ENCODE results near the gene NEDD4. TPM values are rescaled to one million over a fixed set of nuclear protein-coding genes. Genes with fewer than 3 reads are reported as not detected.
"Not testable (repeated sequence)": the region's sequence is repeated elsewhere in the genome, so short reads cannot be mapped to it uniquely, and the experiment has no call there.

The NEDD4 gene
- total and polyA plus RNA-seq, 2 of the 4 experiments (the other 2 are of a cell fraction) = 27.4 to 80.7 TPM

GRCh38 chr15:55846116-55846707, 147.2 kb downstream of the NEDD4 start:
- no peak overlapping the region for H2BK20ac ChIP-seq (ENCODE audit: low read depth, low read length)
- no peak overlapping the region for H2BK15ac ChIP-seq (ENCODE audit: low read depth, low read length)
- H3K23ac ChIP-seq (ENCODE audit: low read depth, low read length) = no peak overlapping the region
- H2BK5ac ChIP-seq (ENCODE audit: low read depth, low read length, poor library complexity, severe bottlenecking) = no peak overlapping the region
- no peak overlapping the region for H3K56ac ChIP-seq (ENCODE audit: extremely low read depth, insufficient read depth, low read length)
- ChIA-PET POLR2A (ENCODE audit: unreplicated experiment) (interaction anchor here (0.5 kb wide), 1 partner anchor 30 kb away, joined by 3 read pairs; no protein-coding TSS in a partner anchor), CTCF (interaction anchor here (0.6 to 1.5 kb wide), 6 partner anchors 9 to 407 kb away, joined by 3 to 5 read pairs (median 4); no protein-coding TSS in a partner anchor)
- no peak overlapping the region for H2BK120ac ChIP-seq (ENCODE audit: low read depth, low read length)
- H3K27ac ChIP-seq (ENCODE audit: insufficient read depth, low read length) = no peak overlapping the region
- no peak overlapping the region for H3K9ac ChIP-seq (ENCODE audit: low read depth, low read length)
- ATAC-seq (ENCODE audit: low read depth) (peak; percentile 97), DNase-seq (peak; percentile 88)
- no peak overlapping the region for H4K8ac ChIP-seq (ENCODE audit: low read depth in 2 of 2, low read length in 2 of 2)
- H2AK5ac ChIP-seq (ENCODE audit: low read depth, low read length) = no peak overlapping the region
- no peaks in the 10 kb centered on the region for H3K4me1 ChIP-seq (ENCODE audit: control insufficient read depth, insufficient read depth, low read length)
- H3K9me1 ChIP-seq (ENCODE audit: insufficient read depth, low read length) = no peaks in the 10 kb centered on the region
- H3K27me3 ChIP-seq (ENCODE audit: control insufficient read depth, insufficient read depth, low read length) = no peaks in the 10 kb centered on the region
- no peaks in the 10 kb centered on the region for H3K9me3 ChIP-seq (ENCODE audit: control insufficient read depth, insufficient read depth, low read length)
- no peak overlapping the region for H3K4me2 ChIP-seq (ENCODE audit: low read depth, low read length)
- WGBS, 2 experiments (ENCODE audit: extremely low coverage in 2 of 2, insufficient read length in 1 of 2) = 0% methylated on average over 1 of the region's 5 CpGs; no CpG with 5 or more reads in 1 of the 2 experiments
- H3K18ac ChIP-seq (ENCODE audit: low read depth, low read length) = no peak overlapping the region
- peaks cover 0 to 5% of the 10 kb centered on the region in 2 experiments; a peak in 1 of 4 replicates for H3K79me1 ChIP-seq (ENCODE audit: low read depth in 1 of 2, low read length in 2 of 2)
- no peak overlapping the region for H4K91ac ChIP-seq (ENCODE audit: insufficient read depth, low read depth, low read length)
- no peaks in the 10 kb centered on the region for H4K20me1 ChIP-seq (ENCODE audit: insufficient read depth, low read length)
- BruUV-seq (replicated peaks) = no TSS peak
- TF ChIP-seq BHLHE40 (IDR thresholded peaks at IDR 0.05; ENCODE audit: low read depth, low read length) (0 out of 2 replicates have a peak, but pooled peaks have one; percentile 12), CTCF (conservative IDR thresholded peaks at IDR 0.05; ENCODE audit: low read depth, low read length) (peak; percentile 87), RAD21 (IDR thresholded peaks at IDR 0.05; ENCODE audit: low read length) (peak; percentile 68), FOS (IDR thresholded peaks at IDR 0.05; ENCODE audit: low read depth, low read length) (no peak), SMC3 (IDR thresholded peaks at IDR 0.05; ENCODE audit: low read depth, low read length) (peak; percentile 63)
- dilution Hi-C loops (cut with HindIII; ENCODE audit: low sequenced_read_pairs, unreplicated experiment) = no loop called here
- in situ Hi-C loops (cut with MboI; ENCODE audit: low sequenced_read_pairs) = no loop called here
- H2AFZ ChIP-seq (replicated peaks; ENCODE audit: low read length, poor library complexity) = no peak overlapping the region
- H3K14ac ChIP-seq (replicated peaks; ENCODE audit: low read depth, low read length) = no peak overlapping the region
- H3K4me3 ChIP-seq (ENCODE audit: insufficient read depth, low read depth, low read length) = no peak overlapping the region
- no peak overlapping the region for H2AK9ac ChIP-seq (replicated peaks; ENCODE audit: low read depth, low read length, poor library complexity)
- peaks cover 27% of the 10 kb centered on the region for H3K36me3 ChIP-seq (ENCODE audit: control insufficient read depth, insufficient read depth, low read length)
- intact Hi-C loops (cut with micrococcal nuclease) = loop anchor here (1.0 to 5.0 kb wide), 3 partner anchors 51 to 198 kb away; partner anchors contain the start of gene NEDD4
- H3K4ac ChIP-seq (ENCODE audit: low read depth, low read length) = no peak overlapping the region
- no peak overlapping the region for H4K5ac ChIP-seq (ENCODE audit: low read depth, low read length)

- H3K4me3 ChIP-seq (ENCODE audit: insufficient read depth, low read depth, low read length); H2BK15ac ChIP-seq (ENCODE audit: low read depth, low read length); H3K4me2 ChIP-seq (ENCODE audit: low read depth, low read length); DNase-seq; H3K23ac ChIP-seq (ENCODE audit: low read depth, low read length); ATAC-seq (ENCODE audit: low read depth); BruUV-seq (replicated peaks); H4K20me1 ChIP-seq (ENCODE audit: insufficient read depth, low read length); H2AFZ ChIP-seq (replicated peaks; ENCODE audit: low read length, poor library complexity); H3K56ac ChIP-seq (ENCODE audit: extremely low read depth, insufficient read depth, low read length); H3K9me3 ChIP-seq (ENCODE audit: control insufficient read depth, insufficient read depth, low read length); H3K27me3 ChIP-seq (ENCODE audit: control insufficient read depth, insufficient read depth, low read length); H3K4ac ChIP-seq (ENCODE audit: low read depth, low read length); H4K8ac ChIP-seq (ENCODE audit: low read depth in 2 of 2, low read length in 2 of 2); H3K4me1 ChIP-seq (ENCODE audit: control insufficient read depth, insufficient read depth, low read length); H2AK9ac ChIP-seq (replicated peaks; ENCODE audit: low read depth, low read length, poor library complexity); H4K5ac ChIP-seq (ENCODE audit: low read depth, low read length); POLR2A ChIA-PET (ENCODE audit: unreplicated experiment); H2BK20ac ChIP-seq (ENCODE audit: low read depth, low read length); H4K91ac ChIP-seq (ENCODE audit: insufficient read depth, low read depth, low read length); H3K14ac ChIP-seq (replicated peaks; ENCODE audit: low read depth, low read length); H3K18ac ChIP-seq (ENCODE audit: low read depth, low read length); H2BK120ac ChIP-seq (ENCODE audit: low read depth, low read length); H3K27ac ChIP-seq (ENCODE audit: insufficient read depth, low read length); H3K79me1 ChIP-seq (ENCODE audit: low read depth in 1 of 2, low read length in 2 of 2); H2BK5ac ChIP-seq (ENCODE audit: low read depth, low read length, poor library complexity, severe bottlenecking); H3K9me1 ChIP-seq (ENCODE audit: insufficient read depth, low read length); in situ Hi-C loops (cut with MboI; ENCODE audit: low sequenced_read_pairs); intact Hi-C loops (cut with micrococcal nuclease); H3K9ac ChIP-seq (ENCODE audit: low read depth, low read length); dilution Hi-C loops (cut with HindIII; ENCODE audit: low sequenced_read_pairs, unreplicated experiment); H2AK5ac ChIP-seq (ENCODE audit: low read depth, low read length): not testable (repeated sequence)
- WGBS, 2 experiments (ENCODE audit: extremely low coverage in 2 of 2, insufficient read length in 1 of 2) = 100% methylated on average over 2 of the region's 4 CpGs; no CpG with 5 or more reads in 1 of the 2 experiments
- CTCF ChIA-PET = interaction anchor here (0.7 kb wide), 1 partner anchor 74 kb away, joined by 4 read pairs; no protein-coding TSS in a partner anchor
- H3K36me3 ChIP-seq (ENCODE audit: control insufficient read depth, insufficient read depth, low read length) = peaks cover 27% of the 10 kb centered on the region
Observed at GRCh38 chr15:55842897-55843296, 150.5 kb downstream of the NEDD4 start.

Measured in IMR-90 (cell line).